Measurements from ENCODE around the gene NETO2. TPM values are rescaled to one million over a fixed set of nuclear protein-coding genes. Genes with fewer than 3 reads are reported as not detected.

The NETO2 gene
- total RNA-seq, 1 experiment from 2014 or later: 10.3 TPM

- no peaks in the 10 kb centered on the region for H3K27me3 ChIP-seq (ENCODE audit: insufficient read depth, low read length)
- H3K79me2 ChIP-seq (ENCODE audit: insufficient read depth, low read length): no peaks in the 10 kb centered on the region
- no peak overlapping the region for H3K4me3 ChIP-seq (replicated peaks in 1 of 2; ENCODE audit: low read depth in 1 of 2, low read length in 2 of 2)
- intact Hi-C loops (cut with micrococcal nuclease): no loop called here
- no peak overlapping the region for H3K4me2 ChIP-seq (ENCODE audit: low read length)
- no peak overlapping the region for H2AFZ ChIP-seq (ENCODE audit: low read depth, low read length, poor library complexity, severe bottlenecking)
- H3K4me1 ChIP-seq (ENCODE audit: control insufficient read depth in 1 of 2, insufficient read depth in 2 of 2, low read length in 2 of 2): no peaks in the 10 kb centered on the region
- H3K27ac ChIP-seq (ENCODE audit: low read depth, low read length): no peak overlapping the region
- TF ChIP-seq ZFX (IDR thresholded peaks at IDR 0.05) (no peak), MAX (IDR thresholded peaks at IDR 0.05) (no peak), REST (IDR thresholded peaks at IDR 0.05; ENCODE audit: low read depth) (no peak), POLR2A (IDR thresholded peaks at IDR 0.05; ENCODE audit: borderline replicate concordance, extremely low read depth, insufficient read depth, insufficient read length) (no peak), CBX3 (IDR thresholded peaks at IDR 0.05; ENCODE audit: low read depth) (no peak), ELF1 (IDR thresholded peaks at IDR 0.05; ENCODE audit: borderline replicate concordance, low read depth) (no peak), EZH2 (IDR thresholded peaks at IDR 0.05) (no peak)
- ChIA-PET RAD21 (ENCODE audit: low non-redundant PET in 1 of 2, low total read pairs in 2 of 2, uncharacterized antibody in 2 of 2, unreplicated experiment in 2 of 2) (no interaction called here), POLR2A (interaction anchor here (0.7 kb wide), 1 partner anchor 477 kb away, joined by 3 read pairs; no protein-coding TSS in a partner anchor), CTCF (no interaction called here)
- no peaks in the 10 kb centered on the region for H3K36me3 ChIP-seq (ENCODE audit: control insufficient read depth in 1 of 2, insufficient read depth in 2 of 2, low read length in 2 of 2)
- no peaks in the 10 kb centered on the region for H4K20me1 ChIP-seq (ENCODE audit: insufficient read depth)
- BruUV-seq (replicated peaks): no TSS peak
- ATAC-seq (no peak), DNase-seq (ENCODE audit: low read depth, low spot score) (no peak)
- H3K9ac ChIP-seq (ENCODE audit: low read length): no peak overlapping the region
- no peaks in the 10 kb centered on the region; a peak in 1 of 4 replicates for H3K9me3 ChIP-seq (ENCODE audit: control insufficient read depth in 1 of 2, insufficient read depth in 1 of 2, low read depth in 1 of 2, low read length in 2 of 2)
- no peaks in the 10 kb centered on the region for H3K9me2 ChIP-seq (ENCODE audit: insufficient read depth)
Observed at GRCh38 chr16:47052666-47053640, 90.8 kb downstream of the NETO2 start.

All from HCT116 (cell line).